ENCODE data around the gene ALX3. TPM values are rescaled to one million over a fixed set of nuclear protein-coding genes. Genes with fewer than 3 reads are reported as not detected.
"Not testable (repeated sequence)": the region's sequence is repeated elsewhere in the genome, so short reads cannot be mapped to it uniquely, and the experiment has no call there.

Gene ALX3
- total RNA-seq, 1 donor from 2014 or later: not detected

- Mint-ChIP-seq H3K9me3 (ENCODE audit: low read depth) (no peaks in the 10 kb centered on the region), H3K36me3 (ENCODE audit: low read depth) (peaks cover 4% of the 10 kb centered on the region), H3K4me3 (ENCODE audit: unreplicated experiment) (no peak overlapping the region), H3K27me3 (ENCODE audit: low read depth) (no peaks in the 10 kb centered on the region), H3K4me1 (ENCODE audit: low read depth) (peaks cover 29% of the 10 kb centered on the region), H3K27ac (ENCODE audit: unreplicated experiment) (no peak overlapping the region)
- TF ChIP-seq CTCF (IDR thresholded peaks at IDR 0.05): no peak
- DNase-seq (ENCODE audit: low spot score): no peak
Observed at GRCh38 chr1:110033421-110033820, 37.1 kb downstream of the ALX3 start.

- TF ChIP-seq CTCF (IDR thresholded peaks at IDR 0.05): no peak
Observed at GRCh38 chr1:110032327-110032726, 38.1 kb downstream of the ALX3 start.

GRCh38 chr1:110030687-110031086 is 39.8 kb downstream of the ALX3 start:
- H3K4me3 Mint-ChIP-seq (ENCODE audit: unreplicated experiment); DNase-seq (ENCODE audit: low spot score); H3K36me3 Mint-ChIP-seq (ENCODE audit: low read depth); H3K9me3 Mint-ChIP-seq (ENCODE audit: low read depth); H3K27me3 Mint-ChIP-seq (ENCODE audit: low read depth); H3K27ac Mint-ChIP-seq (ENCODE audit: unreplicated experiment): not testable (repeated sequence)
- peaks cover 16% of the 10 kb centered on the region for H3K4me1 Mint-ChIP-seq (ENCODE audit: low read depth)

More at GRCh38 chr1:110032327-110032726, 38.1 kb downstream of the ALX3 start:
- no peaks in the 10 kb centered on the region for H3K9me3 Mint-ChIP-seq (ENCODE audit: low read depth)
- no peaks in the 10 kb centered on the region for H3K36me3 Mint-ChIP-seq (ENCODE audit: low read depth)
- H3K4me3 Mint-ChIP-seq (ENCODE audit: unreplicated experiment): no peak overlapping the region
- H3K27me3 Mint-ChIP-seq (ENCODE audit: low read depth): no peaks in the 10 kb centered on the region
- H3K27ac Mint-ChIP-seq (ENCODE audit: unreplicated experiment): no peak overlapping the region
- no peak for DNase-seq (ENCODE audit: low spot score)
- H3K4me1 Mint-ChIP-seq (ENCODE audit: low read depth): peaks cover 29% of the 10 kb centered on the region

- Mint-ChIP-seq H3K27ac (ENCODE audit: unreplicated experiment) (no peak overlapping the region), H3K36me3 (ENCODE audit: low read depth) (peaks cover 23% of the 10 kb centered on the region), H3K4me1 (ENCODE audit: low read depth) (peaks cover 18% of the 10 kb centered on the region), H3K4me3 (ENCODE audit: unreplicated experiment) (no peak overlapping the region), H3K9me3 (ENCODE audit: low read depth) (no peaks in the 10 kb centered on the region), H3K27me3 (ENCODE audit: low read depth) (no peaks in the 10 kb centered on the region)
- no peak for TF ChIP-seq CTCF (IDR thresholded peaks at IDR 0.05)
- no peak for DNase-seq (ENCODE audit: low spot score)
Observed at GRCh38 chr1:110024613-110025012, 45.9 kb downstream of the ALX3 start.

GRCh38 chr1:110021285-110021684 is 49.2 kb downstream of the ALX3 start:
- Mint-ChIP-seq H3K27me3 (ENCODE audit: low read depth) (no peaks in the 10 kb centered on the region), H3K4me1 (ENCODE audit: low read depth) (peaks cover 16% of the 10 kb centered on the region), H3K36me3 (ENCODE audit: low read depth) (peaks cover 44% of the 10 kb centered on the region), H3K9me3 (ENCODE audit: low read depth) (no peaks in the 10 kb centered on the region), H3K4me3 (ENCODE audit: unreplicated experiment) (no peak overlapping the region), H3K27ac (ENCODE audit: unreplicated experiment) (no peak overlapping the region)
- DNase-seq (ENCODE audit: low spot score): no peak
- no peak for TF ChIP-seq CTCF (IDR thresholded peaks at IDR 0.05)

- DNase-seq (ENCODE audit: low spot score): no peak
- Mint-ChIP-seq H3K27ac (ENCODE audit: unreplicated experiment) (peak overlapping the region; percentile 20), H3K4me3 (ENCODE audit: unreplicated experiment) (no peak overlapping the region), H3K36me3 (ENCODE audit: low read depth) (peaks cover 49% of the 10 kb centered on the region), H3K27me3 (ENCODE audit: low read depth) (no peaks in the 10 kb centered on the region), H3K4me1 (ENCODE audit: low read depth) (peaks cover 16% of the 10 kb centered on the region), H3K9me3 (ENCODE audit: low read depth) (no peaks in the 10 kb centered on the region)
- TF ChIP-seq CTCF (IDR thresholded peaks at IDR 0.05): no peak
Observed at GRCh38 chr1:110019770-110020169, 50.7 kb downstream of the ALX3 start.
